ENCODE results near the gene KCNJ9. TPM values are rescaled to one million over a fixed set of nuclear protein-coding genes. Genes with fewer than 3 reads are reported as not detected.
"Not testable (repeated sequence)": the region's sequence is repeated elsewhere in the genome, so short reads cannot be mapped to it uniquely, and the experiment has no call there.

Gene KCNJ9
- total and polyA plus RNA-seq, 2 donors, result 0.04 to 0.26 TPM

DNA sequence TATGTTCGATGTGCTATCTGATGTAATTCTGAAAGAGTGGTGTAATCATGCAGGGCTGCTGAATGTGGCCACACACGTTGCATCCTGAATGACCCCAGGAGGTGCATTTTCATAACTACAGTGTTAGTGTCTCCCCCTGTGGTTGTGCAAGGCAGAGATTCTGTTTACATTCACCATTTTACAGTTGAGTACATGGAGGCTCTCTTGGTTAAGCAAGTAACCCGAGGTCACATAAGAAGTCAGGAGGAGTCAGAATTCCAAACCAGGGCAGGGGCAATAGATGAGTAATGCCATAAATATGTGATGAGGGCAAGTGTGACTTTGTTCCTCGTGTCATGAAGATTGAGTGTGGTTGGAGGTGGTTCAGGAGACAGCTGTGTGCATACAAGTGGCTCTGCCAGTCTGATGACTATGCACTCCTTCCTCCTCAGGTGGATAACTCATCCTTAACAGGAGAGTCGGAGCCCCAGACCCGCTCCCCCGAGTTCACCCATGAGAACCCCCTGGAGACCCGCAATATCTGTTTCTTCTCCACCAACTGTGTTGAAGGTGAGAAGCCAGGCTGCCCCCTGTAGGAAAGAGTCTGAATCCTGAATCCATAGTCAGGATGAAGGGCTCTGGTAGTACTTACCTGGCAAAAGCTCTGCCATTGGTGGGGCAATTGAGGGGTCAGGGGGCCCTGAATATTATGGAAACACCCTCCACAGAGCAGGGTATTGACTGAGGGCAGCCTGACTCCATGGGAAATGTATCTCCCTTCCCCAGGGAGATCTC is 43.6 kb downstream of the KCNJ9 start:
- no peak for DNase-seq (ENCODE audit: extremely low spot score)
- WGBS, result 64% methylated on average over 8 of the region's 8 CpGs

DNA sequence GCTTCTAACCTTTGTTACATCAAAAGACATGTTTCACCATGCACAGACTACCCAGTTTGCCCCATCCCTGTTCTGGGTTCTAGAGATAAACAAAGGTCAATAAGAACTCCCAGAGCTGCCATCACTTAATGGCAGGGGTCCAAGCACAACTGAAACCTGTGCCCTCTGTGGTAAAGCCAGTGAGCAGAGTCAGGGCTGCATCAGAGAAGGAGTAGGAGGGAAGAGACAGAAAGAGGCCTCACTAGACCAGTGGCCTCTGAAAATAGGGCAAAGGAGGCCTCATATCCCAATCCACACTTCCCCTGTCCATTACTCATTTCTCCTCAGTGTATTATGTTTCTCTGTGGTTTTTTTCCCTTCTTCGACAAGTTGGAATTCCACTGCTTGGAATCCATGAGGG is 44.4 kb downstream of the KCNJ9 start:
- Histone ChIP-seq H3K36me3 (ENCODE audit: insufficient read depth) (no peaks in the 10 kb centered on the region), H3K4me3 (ENCODE audit: low read depth, low read length) (no peak overlapping the region), H3K4me1 (ENCODE audit: insufficient read depth) (no peaks in the 10 kb centered on the region), H3K27ac (ENCODE audit: low read depth) (no peak overlapping the region)
- WGBS, result 82% methylated on average over 1 of the region's 1 CpG
- no peak for DNase-seq (ENCODE audit: extremely low spot score)

More for the DNA sequence above, 43.6 kb downstream of the KCNJ9 start:
- no peaks in the 10 kb centered on the region for H3K4me1 ChIP-seq (ENCODE audit: insufficient read depth)
- H3K36me3 ChIP-seq (ENCODE audit: insufficient read depth), result no peaks in the 10 kb centered on the region
- no peak overlapping the region for H3K27ac ChIP-seq (ENCODE audit: low read depth)
- H3K4me3 ChIP-seq (ENCODE audit: low read depth, low read length), result no peak overlapping the region

GRCh38 chr1:160126342-160126741 is 45.0 kb downstream of the KCNJ9 start:
- DNase-seq (ENCODE audit: extremely low spot score); H3K27ac ChIP-seq (ENCODE audit: low read depth); H3K36me3 ChIP-seq (ENCODE audit: insufficient read depth); H3K4me1 ChIP-seq (ENCODE audit: insufficient read depth); H3K4me3 ChIP-seq (ENCODE audit: low read depth, low read length): not testable (repeated sequence)
- WGBS, result 73% methylated on average over 4 of the region's 4 CpGs

GRCh38 chr1:160127381-160127780 is 46.0 kb downstream of the KCNJ9 start:
- Histone ChIP-seq H3K4me3 (ENCODE audit: low read depth, low read length) (no peak overlapping the region), H3K36me3 (ENCODE audit: insufficient read depth) (no peaks in the 10 kb centered on the region), H3K27ac (ENCODE audit: low read depth) (no peak overlapping the region), H3K4me1 (ENCODE audit: insufficient read depth) (no peaks in the 10 kb centered on the region)
- no peak for DNase-seq (ENCODE audit: extremely low spot score)
- 95% methylated on average over 9 of the region's 9 CpGs for WGBS

- no peak for DNase-seq (ENCODE audit: extremely low spot score)
- Histone ChIP-seq H3K27ac (ENCODE audit: low read depth) (no peak overlapping the region), H3K4me1 (ENCODE audit: insufficient read depth) (no peaks in the 10 kb centered on the region), H3K4me3 (ENCODE audit: low read depth, low read length) (no peak overlapping the region), H3K36me3 (ENCODE audit: insufficient read depth) (no peaks in the 10 kb centered on the region)
- WGBS, result 64% methylated on average over 7 of the region's 7 CpGs
Measured at GRCh38 chr1:160127865-160128523, 46.7 kb downstream of the KCNJ9 start.

DNA sequence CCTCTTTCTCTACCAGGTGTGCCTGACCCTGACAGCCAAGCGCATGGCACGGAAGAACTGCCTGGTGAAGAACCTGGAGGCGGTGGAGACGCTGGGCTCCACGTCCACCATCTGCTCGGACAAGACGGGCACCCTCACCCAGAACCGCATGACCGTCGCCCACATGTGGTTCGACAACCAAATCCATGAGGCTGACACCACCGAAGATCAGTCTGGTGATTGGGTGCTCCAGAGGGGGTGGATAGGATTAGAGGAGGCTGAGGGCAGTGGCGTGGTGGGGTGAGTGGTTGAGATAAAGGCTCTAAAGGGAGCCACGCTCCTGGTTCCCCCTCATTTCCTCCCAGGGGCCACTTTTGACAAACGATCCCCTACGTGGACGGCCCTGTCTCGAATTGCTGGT is 47.3 kb downstream of the KCNJ9 start:
- Histone ChIP-seq H3K36me3 (ENCODE audit: insufficient read depth) (no peaks in the 10 kb centered on the region), H3K4me1 (ENCODE audit: insufficient read depth) (no peaks in the 10 kb centered on the region), H3K27ac (ENCODE audit: low read depth) (no peak overlapping the region), H3K4me3 (ENCODE audit: low read depth, low read length) (no peak overlapping the region)
- DNase-seq (ENCODE audit: extremely low spot score), result no peak
- WGBS, result 88% methylated on average over 18 of the region's 18 CpGs

DNA sequence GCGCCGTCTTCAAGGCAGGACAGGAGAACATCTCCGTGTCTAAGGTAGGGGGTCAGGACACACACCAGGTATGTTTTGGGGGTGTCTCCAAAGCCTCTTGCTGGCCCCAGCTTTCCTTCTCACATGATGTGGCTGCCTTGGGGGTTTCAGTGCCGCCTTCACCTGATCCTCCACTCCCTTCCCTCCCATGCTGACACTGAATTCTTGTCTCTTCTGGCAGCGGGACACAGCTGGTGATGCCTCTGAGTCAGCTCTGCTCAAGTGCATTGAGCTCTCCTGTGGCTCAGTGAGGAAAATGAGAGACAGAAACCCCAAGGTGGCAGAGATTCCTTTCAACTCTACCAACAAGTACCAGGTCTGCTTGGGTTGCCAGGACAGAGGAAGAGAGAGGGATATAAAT is 47.7 kb downstream of the KCNJ9 start:
- Histone ChIP-seq H3K4me1 (ENCODE audit: insufficient read depth) (no peaks in the 10 kb centered on the region), H3K27ac (ENCODE audit: low read depth) (no peak overlapping the region), H3K4me3 (ENCODE audit: low read depth, low read length) (no peak overlapping the region), H3K36me3 (ENCODE audit: insufficient read depth) (no peaks in the 10 kb centered on the region)
- DNase-seq (ENCODE audit: extremely low spot score), result no peak
- 95% methylated on average over 5 of the region's 5 CpGs for WGBS

DNA sequence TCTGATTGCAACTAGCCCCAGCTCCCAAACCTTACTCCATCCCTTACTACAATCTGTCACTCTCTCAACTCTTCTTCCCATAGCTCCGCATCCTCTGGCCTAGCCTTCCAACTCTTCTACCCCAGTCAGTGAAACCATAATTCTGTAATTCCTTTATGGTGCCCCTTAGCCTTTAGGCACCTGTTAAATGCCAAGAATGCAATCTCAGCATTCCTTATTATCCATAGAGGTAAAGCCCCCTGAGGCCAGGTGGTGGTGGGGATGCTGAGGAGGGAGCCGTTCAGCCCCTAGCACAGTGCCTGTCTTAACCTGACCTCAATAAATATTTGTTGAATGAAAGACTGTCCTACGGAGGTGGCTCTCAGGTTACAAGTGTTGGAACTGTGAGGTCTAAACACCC is 48.2 kb downstream of the KCNJ9 start:
- WGBS, result 70% methylated on average over 3 of the region's 3 CpGs
- no peak overlapping the region for H3K4me3 ChIP-seq (ENCODE audit: low read depth, low read length)
- H3K4me1 ChIP-seq (ENCODE audit: insufficient read depth), result no peaks in the 10 kb centered on the region

GRCh38 chr1:160129966-160130365 is 48.6 kb downstream of the KCNJ9 start:
- no peak overlapping the region for H3K4me3 ChIP-seq (ENCODE audit: low read depth, low read length)
- no peaks in the 10 kb centered on the region for H3K4me1 ChIP-seq (ENCODE audit: insufficient read depth)
- WGBS, result 88% methylated on average over 11 of the region's 11 CpGs
- H3K36me3 ChIP-seq (ENCODE audit: insufficient read depth), result no peaks in the 10 kb centered on the region
- H3K27ac ChIP-seq (ENCODE audit: low read depth), result no peak overlapping the region
- DNase-seq (ENCODE audit: extremely low spot score), result no peak

More for the DNA sequence above, 48.2 kb downstream of the KCNJ9 start:
- H3K36me3 ChIP-seq (ENCODE audit: insufficient read depth), result no peaks in the 10 kb centered on the region
- no peak overlapping the region for H3K27ac ChIP-seq (ENCODE audit: low read depth)
- DNase-seq (ENCODE audit: extremely low spot score), result no peak

DNA sequence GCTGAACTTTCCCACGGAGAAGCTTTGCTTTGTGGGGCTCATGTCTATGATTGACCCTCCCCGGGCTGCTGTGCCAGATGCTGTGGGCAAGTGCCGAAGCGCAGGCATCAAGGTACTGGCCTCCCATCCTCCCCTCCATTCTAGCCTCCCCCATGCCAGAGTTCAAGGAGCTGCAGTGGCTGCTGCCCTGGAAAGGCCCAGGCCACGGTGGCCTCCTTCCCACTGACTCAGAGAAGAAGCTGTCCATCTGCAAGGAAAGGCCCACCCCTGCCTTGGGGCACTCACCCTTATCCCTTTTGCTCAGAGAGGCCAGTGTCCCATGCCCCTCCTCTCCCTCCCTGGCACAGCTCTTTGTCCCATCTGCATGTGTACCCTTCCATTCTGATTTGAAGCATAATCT is 49.1 kb downstream of the KCNJ9 start:
- WGBS, result 78% methylated on average over 5 of the region's 5 CpGs
- Histone ChIP-seq H3K4me1 (ENCODE audit: insufficient read depth) (no peaks in the 10 kb centered on the region), H3K4me3 (ENCODE audit: low read depth, low read length) (no peak overlapping the region), H3K27ac (ENCODE audit: low read depth) (no peak overlapping the region), H3K36me3 (ENCODE audit: insufficient read depth) (no peaks in the 10 kb centered on the region)
- no peak for DNase-seq (ENCODE audit: extremely low spot score)

DNA sequence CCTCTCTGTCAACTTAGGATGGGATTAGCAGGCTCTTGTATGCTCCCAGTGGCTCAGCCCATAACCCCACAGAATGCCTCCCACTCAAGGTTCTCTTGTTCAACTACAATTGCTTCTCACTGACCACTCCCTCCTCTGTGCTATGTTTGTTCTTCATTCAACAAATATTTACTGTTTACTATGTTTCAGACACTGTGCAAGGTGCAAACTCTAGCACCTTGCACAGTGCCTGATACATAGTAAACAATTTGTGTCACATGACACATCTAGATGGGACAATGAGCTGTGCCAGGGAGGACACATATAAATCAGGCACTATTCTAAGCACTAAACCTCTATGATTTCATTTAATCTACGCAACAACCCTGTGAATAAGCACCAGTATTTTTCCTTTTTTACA is 49.6 kb downstream of the KCNJ9 start:
- Histone ChIP-seq H3K4me3 (ENCODE audit: low read depth, low read length) (no peak overlapping the region), H3K36me3 (ENCODE audit: insufficient read depth) (no peaks in the 10 kb centered on the region), H3K27ac (ENCODE audit: low read depth) (no peak overlapping the region), H3K4me1 (ENCODE audit: insufficient read depth) (no peaks in the 10 kb centered on the region)
- 96% methylated on average over 1 of the region's 1 CpG for WGBS
- DNase-seq (ENCODE audit: extremely low spot score), result no peak

DNA sequence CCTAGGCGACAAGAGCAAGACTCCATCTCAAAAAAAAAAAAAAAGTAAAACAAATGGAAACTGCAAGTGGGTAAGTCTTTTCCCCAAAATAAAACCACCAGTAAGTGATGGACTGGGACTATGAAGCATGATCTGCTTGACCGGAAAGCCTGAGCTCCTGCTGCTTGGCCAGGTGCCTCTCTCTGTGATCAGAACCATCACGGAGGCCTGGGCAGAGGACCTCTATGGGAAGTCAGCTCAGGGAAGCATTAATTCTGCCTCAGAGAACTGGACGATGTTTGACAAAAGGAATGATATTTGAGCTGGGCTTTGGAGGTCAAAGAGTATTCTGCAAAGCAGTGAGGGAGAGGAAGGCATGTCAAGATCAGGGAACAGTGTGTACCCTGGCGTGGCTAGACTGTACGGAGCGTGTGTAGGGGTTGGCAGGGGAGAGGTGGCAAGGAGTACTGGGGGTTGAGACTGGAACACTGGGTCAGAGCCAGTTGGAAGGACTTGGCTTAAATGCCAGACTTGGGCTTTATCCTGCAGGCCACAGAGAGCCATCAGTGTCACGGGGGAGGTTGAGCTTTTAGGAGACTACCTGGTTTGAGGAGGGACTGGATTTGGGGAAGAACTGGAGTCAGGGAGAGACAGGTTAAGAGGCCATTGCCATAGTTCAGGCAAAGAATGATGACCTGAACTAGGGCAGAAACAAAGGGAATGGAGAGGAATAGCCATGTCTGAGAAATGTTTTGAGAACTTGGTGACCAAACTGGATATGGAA is 50.6 kb downstream of the KCNJ9 start:
- no peak overlapping the region for H3K4me3 ChIP-seq (ENCODE audit: low read depth, low read length)
- H3K4me1 ChIP-seq (ENCODE audit: insufficient read depth), result no peaks in the 10 kb centered on the region
- H3K27ac ChIP-seq (ENCODE audit: low read depth), result no peak overlapping the region
- H3K36me3 ChIP-seq (ENCODE audit: insufficient read depth), result no peaks in the 10 kb centered on the region
- DNase-seq (ENCODE audit: extremely low spot score), result no peak
- WGBS, result 72% methylated on average over 8 of the region's 8 CpGs

DNA sequence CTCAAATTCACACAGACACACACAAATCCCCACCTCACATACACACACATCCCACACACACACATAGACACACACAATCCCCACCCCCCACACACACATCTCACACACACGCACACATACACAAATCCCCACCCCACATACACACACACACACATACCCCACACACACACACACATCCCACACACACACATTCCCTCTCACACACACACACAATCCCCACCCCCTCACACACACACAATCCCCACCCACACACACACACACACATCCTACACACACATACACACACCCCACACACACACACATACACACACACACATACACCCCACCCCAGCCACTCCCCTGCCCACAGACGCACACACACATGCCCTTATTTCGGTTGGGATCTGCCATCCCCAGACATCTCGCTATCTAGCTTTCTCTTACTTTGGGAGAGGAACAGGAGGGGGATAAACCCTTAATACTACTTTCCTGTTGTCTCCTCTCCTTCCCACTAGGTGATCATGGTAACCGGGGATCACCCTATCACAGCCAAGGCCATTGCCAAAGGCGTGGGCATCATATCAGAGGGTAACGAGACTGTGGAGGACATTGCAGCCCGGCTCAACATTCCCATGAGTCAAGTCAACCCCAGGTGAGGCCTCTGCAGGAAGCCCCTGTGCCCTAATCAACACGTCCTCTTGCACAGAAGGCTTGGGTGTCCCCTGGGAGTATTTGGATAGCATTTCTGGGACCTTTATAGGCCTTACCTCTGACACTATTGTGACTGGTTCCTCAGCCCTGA is 52.8 kb downstream of the KCNJ9 start:
- no peak overlapping the region for H3K4me3 ChIP-seq (ENCODE audit: low read depth, low read length)
- WGBS, result 78% methylated on average over 9 of the region's 9 CpGs
- H3K27ac ChIP-seq (ENCODE audit: low read depth), result no peak overlapping the region
- H3K36me3 ChIP-seq (ENCODE audit: insufficient read depth), result no peaks in the 10 kb centered on the region
- no peaks in the 10 kb centered on the region for H3K4me1 ChIP-seq (ENCODE audit: insufficient read depth)
- DNase-seq (ENCODE audit: extremely low spot score), result no peak
